Stomach (tissue), 19 donors: ENCODE results near the gene PIP. TPM values are rescaled to one million over a fixed set of nuclear protein-coding genes. Genes with fewer than 3 reads are reported as not detected.
"Not testable (repeated sequence)": the region's sequence is repeated elsewhere in the genome, so short reads cannot be mapped to it uniquely, and the experiment has no call there.

Experiments used
- DNase-seq, 2 donors: peaks; one replicate each; pipeline versions ENCODE4 v3.0.0 to v3.0.0-alpha.2; 2013 to 2019
- H3K27ac ChIP-seq, 5 donors: fragments of 200-600 bp in 4 of 5; sonication (generic) in 4 of 5; one replicate each; pipeline ENCODE4 v1.5.1; 2013 to 2019; ENCODE audit warnings: mild to moderate bottlenecking in 1 of 5, moderate library complexity in 1 of 5
- H3K27me3 ChIP-seq, 3 donors: fragments of 200-600 bp; sonication (generic); one replicate each; pipeline ENCODE4 v1.5.1; 2017 to 2019; ENCODE audit warnings: mixed run types in 1 of 3
- H3K36me3 ChIP-seq, 4 donors: fragments of 200-600 bp; sonication (generic); 1 replicate in 3 of 4; 2 replicates in 1 of 4; pipeline ENCODE4 v1.5.1; 2016 to 2019
- H3K4me1 ChIP-seq, 4 donors: fragments of 200-600 bp; sonication (generic); one replicate each; pipeline ENCODE4 v1.5.1; 2016 to 2019
- H3K4me3 ChIP-seq, 4 donors: fragments of 200-600 bp; sonication (generic) in 3 of 4; one replicate each; pipeline ENCODE4 v1.5.1; 2016 to 2019; ENCODE audit warnings: mild to moderate bottlenecking in 1 of 4
- H3K9me3 ChIP-seq, 4 donors: fragments of 200-600 bp; sonication (generic); one replicate each; pipeline ENCODE4 v1.5.1; 2016 to 2019
- EP300 ChIP-seq: sonication (generic); formaldehyde crosslinking; IDR thresholded peaks from one replicate; pipeline ENCODE4 v1.6.1; 2017; ENCODE audit warnings: antibody characterized with exemption
- POLR2A ChIP-seq, 4 donors: fragments of 450-650 bp; IDR thresholded peaks; one replicate each; pipeline ENCODE4 v1.6.1; 2016; ENCODE audit warnings: antibody characterized with exemption in 4 of 4, control low read depth in 2 of 4, mild to moderate bottlenecking in 1 of 4, moderate library complexity in 1 of 4
- POLR2AphosphoS5 ChIP-seq, 3 donors: sonication (generic); formaldehyde crosslinking; IDR thresholded peaks; one replicate each; pipeline ENCODE4 v1.6.1; 2016; ENCODE audit warnings: antibody characterized with exemption in 3 of 3
- WGBS, 5 donors: extraction: QIAGEN DNeasy Blood & Tissue Kit in 3 of 5; methylation state at CpG; one replicate each; pipeline versions ENCODE4 v1.1.5 to v1.1.7; 2013 to 2018; 5-methylcytosine and 5-hydroxymethylcytosine counted together
- intact Hi-C: fragments of 100-400 bp; cut with DNase I; formaldehyde crosslinking; loops from one replicate; pipeline ENCODE4 v1.15.1; 2023; ENCODE audit warnings: low total_unique reads
- long read RNA-seq, 10 donors: transcript quantifications; one replicate each; lab custom pipeline, GENCODE V29; 2026
- polyA plus RNA-seq, 3 donors: library from polyadenylated mRNA; stranded (reverse); fragments of 200-250 nt; gene quantifications; one replicate each; pipeline ENCODE4 v1.2.3, GENCODE V29; 2013
- total RNA-seq, 5 donors: library from RNA; depleted of rRNA; stranded (reverse); fragments of >200 nt; gene quantifications; one replicate each; pipeline versions ENCODE4 v1.1.0 to v1.2.3, GENCODE V29; 2014 to 2016
- TF ChIP-seq, protein P1 (sequence below), 7 experiments: fragments of 450-650 bp in 4 of 7; fragments of 200-600 bp in 3 of 7; sonication (generic) in 3 of 7; IDR thresholded peaks; one replicate each; pipeline ENCODE4 v1.5.1; 2016 to 2019; ENCODE audit warnings: antibody characterized with exemption in 7 of 7, control low read depth in 2 of 7, mild to moderate bottlenecking in 1 of 7
- donor health status: healthy with polysubstance abuse.
- donor health status: Bipolar disorder and iron deficiency.
- donor health status: healthy.

PIP gene, protein sequence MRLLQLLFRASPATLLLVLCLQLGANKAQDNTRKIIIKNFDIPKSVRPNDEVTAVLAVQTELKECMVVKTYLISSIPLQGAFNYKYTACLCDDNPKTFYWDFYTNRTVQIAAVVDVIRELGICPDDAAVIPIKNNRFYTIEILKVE
- total RNA-seq (not detected), polyA plus RNA-seq (under 1 TPM in 1 of 3 donors, not detected in 2; 0.45 TPM)
- long read RNA-seq, donor 1: 0 reads
- long read RNA-seq, donor 2: 0 reads
- long read RNA-seq, donor 3: 0 reads
- long read RNA-seq, donor 4: 0 reads
- long read RNA-seq, donor 5: 0 reads
- long read RNA-seq, donor 6: 0 reads
- long read RNA-seq, donor 7: 0 reads
- long read RNA-seq, donor 8: 0 reads
- long read RNA-seq, donor 9: 0 reads
- long read RNA-seq, donor 10: 0 reads

DNA sequence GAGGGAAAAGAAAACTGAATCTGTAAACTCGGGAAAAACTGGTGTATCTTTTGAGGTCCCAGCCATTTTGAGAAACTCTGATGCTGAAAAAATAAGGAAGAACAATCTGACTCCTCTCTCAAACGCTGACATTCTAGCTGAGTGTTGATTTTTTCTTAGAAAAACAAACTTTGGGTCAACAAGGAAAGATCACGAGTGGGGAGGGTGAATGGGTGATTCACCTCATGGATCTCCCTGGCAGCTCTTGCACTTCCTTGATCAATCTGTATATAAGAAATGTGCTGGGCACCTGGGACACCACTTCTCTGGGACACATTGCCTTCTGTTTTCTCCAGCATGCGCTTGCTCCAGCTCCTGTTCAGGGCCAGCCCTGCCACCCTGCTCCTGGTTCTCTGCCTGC, at the start of gene PIP:
Gene PIP (plus strand): TSS at position 297 of the 400 bp plus-strand sequence. CDS start 40 bp downstream, at position 337.
- 42 to 53% (median 44%) methylated on average over 4 of the region's 4 CpGs for WGBS, 5 donors
- no peak for DNase-seq
- H3K9me3 ChIP-seq: no peaks in the 10 kb centered on the region
- no peak within 1 kb of the TSS for H3K4me3 ChIP-seq
- intact Hi-C loops: no loop called here
- TF ChIP-seq, protein P1, sequence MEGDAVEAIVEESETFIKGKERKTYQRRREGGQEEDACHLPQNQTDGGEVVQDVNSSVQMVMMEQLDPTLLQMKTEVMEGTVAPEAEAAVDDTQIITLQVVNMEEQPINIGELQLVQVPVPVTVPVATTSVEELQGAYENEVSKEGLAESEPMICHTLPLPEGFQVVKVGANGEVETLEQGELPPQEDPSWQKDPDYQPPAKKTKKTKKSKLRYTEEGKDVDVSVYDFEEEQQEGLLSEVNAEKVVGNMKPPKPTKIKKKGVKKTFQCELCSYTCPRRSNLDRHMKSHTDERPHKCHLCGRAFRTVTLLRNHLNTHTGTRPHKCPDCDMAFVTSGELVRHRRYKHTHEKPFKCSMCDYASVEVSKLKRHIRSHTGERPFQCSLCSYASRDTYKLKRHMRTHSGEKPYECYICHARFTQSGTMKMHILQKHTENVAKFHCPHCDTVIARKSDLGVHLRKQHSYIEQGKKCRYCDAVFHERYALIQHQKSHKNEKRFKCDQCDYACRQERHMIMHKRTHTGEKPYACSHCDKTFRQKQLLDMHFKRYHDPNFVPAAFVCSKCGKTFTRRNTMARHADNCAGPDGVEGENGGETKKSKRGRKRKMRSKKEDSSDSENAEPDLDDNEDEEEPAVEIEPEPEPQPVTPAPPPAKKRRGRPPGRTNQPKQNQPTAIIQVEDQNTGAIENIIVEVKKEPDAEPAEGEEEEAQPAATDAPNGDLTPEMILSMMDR (IDR thresholded peaks at IDR 0.05): no peak
- no peak for TF ChIP-seq POLR2A (IDR thresholded peaks at IDR 0.05)
- H3K36me3 ChIP-seq: no peaks in the 10 kb centered on the region
- H3K27ac ChIP-seq: no peak within 1 kb of the TSS
- no peaks in the 10 kb centered on the region for H3K27me3 ChIP-seq
- no peaks in the 10 kb centered on the region for H3K4me1 ChIP-seq

DNA sequence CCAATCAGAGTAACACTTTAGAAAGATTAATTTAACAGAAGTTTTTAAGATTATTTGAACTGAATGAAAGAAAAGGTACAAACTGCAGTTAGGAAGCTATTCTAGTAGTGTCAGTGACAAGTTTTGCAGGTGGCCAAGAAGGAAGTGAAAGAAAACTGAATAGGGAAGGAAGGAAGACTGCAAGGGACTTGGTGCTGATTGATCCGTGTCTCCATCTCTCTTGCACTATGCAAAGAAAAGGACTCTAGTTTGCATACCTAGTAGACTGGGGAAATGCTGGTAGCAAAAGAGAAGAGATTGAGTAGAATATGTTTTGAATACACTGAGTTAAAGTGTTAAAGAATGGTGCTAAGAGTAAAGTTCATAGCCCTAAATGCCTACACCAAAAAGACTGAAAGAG, 46.8 kb upstream of the PIP start:
- intact Hi-C loops: no loop called here
- Histone ChIP-seq H3K27ac (no peak overlapping the region), H3K4me1 (no peaks in the 10 kb centered on the region), H3K4me3 (no peak overlapping the region), H3K9me3 (peaks cover 5 to 12% (median 10%) of the 10 kb centered on the region in 4 donors), H3K27me3 (no peaks in the 10 kb centered on the region), H3K36me3 (no peaks in the 10 kb centered on the region)
- DNase-seq: no peak
- TF ChIP-seq, protein P1 (IDR thresholded peaks at IDR 0.05): no peak
- TF ChIP-seq POLR2AphosphoS5 (IDR thresholded peaks at IDR 0.05): no peak
- TF ChIP-seq EP300: no peak
- TF ChIP-seq POLR2A (IDR thresholded peaks at IDR 0.05): no peak
- WGBS, 5 donors: 69 to 78% (median 70%) methylated on average over 1 of the region's 1 CpG

DNA sequence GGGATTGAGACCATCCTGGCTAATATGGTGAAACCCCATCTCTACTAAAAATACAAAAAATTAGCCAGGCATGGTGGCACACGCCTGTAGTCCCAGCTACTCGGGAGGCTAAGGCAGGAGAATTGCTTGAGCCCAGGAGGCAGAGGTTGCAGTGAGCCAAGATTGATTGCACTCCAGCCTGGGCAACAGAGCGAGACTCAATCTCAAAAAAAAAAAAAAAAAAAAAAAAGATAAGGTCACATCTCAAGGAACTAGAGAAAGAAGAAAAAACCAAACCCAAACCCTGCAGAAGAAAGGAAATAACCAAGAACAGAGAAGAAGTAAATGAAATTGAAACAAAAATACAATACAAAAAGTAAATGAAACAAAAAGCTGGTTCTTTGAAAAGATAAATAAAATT, 46.3 kb upstream of the PIP start:
- H3K4me1 ChIP-seq, H3K4me3 ChIP-seq, H3K36me3 ChIP-seq, DNase-seq, H3K27me3 ChIP-seq, intact Hi-C loops, H3K27ac ChIP-seq: not testable (repeated sequence)
- H3K9me3 ChIP-seq: peaks cover 5 to 12% (median 10%) of the 10 kb centered on the region in 4 donors
- WGBS, 5 donors: 76 to 94% (median 88%) methylated on average over 3 of the region's 3 CpGs

DNA sequence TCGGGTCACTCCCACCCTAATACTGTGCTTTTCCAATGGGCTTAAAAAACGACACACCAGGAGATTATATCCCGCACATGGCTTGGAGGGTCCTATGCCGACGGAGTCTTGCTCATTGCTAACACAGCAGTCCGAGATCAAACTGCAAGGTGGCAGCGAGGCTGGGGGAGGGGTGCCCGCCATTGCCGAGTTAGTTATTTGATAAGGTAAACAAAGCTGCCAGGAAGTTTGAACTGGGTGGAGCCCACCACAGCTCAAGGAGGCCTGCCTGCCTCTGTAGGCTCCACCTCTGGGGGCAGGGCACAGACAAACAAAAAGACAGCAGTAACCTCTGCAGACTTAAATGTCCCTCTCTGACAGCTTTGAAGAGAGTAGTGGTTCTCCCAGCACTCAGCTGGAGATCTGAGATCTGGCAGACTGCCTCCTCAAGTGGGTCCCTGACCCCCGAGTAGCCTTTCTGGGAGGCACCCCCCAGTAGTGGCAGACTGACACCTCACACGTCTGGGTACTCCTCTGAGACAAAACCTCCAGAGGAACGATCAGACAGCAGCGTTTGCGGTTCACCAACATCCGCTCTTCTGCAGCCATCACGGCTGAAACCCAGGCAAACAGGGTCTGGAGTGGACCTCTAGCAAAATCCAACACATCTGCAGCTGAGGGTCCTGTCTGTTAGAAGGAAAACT, 43.2 kb upstream of the PIP start:
- H3K9me3 ChIP-seq: peaks cover 5 to 12% (median 10%) of the 10 kb centered on the region in 4 donors
- H3K4me3 ChIP-seq, DNase-seq, intact Hi-C loops, H3K4me1 ChIP-seq, H3K36me3 ChIP-seq, H3K27ac ChIP-seq, H3K27me3 ChIP-seq: not testable (repeated sequence)
- 81 to 88% (median 87%) methylated on average over 16 of the region's 16 CpGs for WGBS, 5 donors

DNA sequence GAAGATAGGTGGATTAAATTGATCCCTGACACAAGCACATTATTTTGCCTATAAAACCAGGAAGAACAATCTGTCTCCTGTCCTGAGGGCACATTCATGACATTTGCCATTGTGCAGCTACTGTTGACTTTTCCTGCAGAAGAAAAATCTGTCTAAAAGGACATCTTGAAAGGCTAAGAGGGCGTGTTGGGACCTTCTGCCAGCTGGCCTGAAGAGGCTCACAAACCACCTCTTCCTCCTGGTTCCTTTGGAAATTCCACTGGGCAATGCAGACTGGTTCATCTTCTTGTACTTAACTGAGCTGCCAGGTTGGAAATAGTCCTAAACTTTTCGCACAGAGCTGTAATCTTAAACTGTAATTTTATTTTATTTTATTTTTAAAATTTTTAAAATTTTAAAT, 35.7 kb upstream of the PIP start:
- Histone ChIP-seq H3K36me3 (no peaks in the 10 kb centered on the region), H3K4me1 (no peaks in the 10 kb centered on the region), H3K27me3 (no peaks in the 10 kb centered on the region), H3K9me3 (peaks cover 0 to 37% (median 18%) of the 10 kb centered on the region in 4 donors), H3K27ac (no peak overlapping the region), H3K4me3 (no peak overlapping the region)
- DNase-seq: no peak
- intact Hi-C loops: no loop called here
- 63 to 77% (median 71%) methylated on average over 2 of the region's 2 CpGs for WGBS, 5 donors
- TF ChIP-seq, protein P1 (IDR thresholded peaks at IDR 0.05): no peak
- TF ChIP-seq POLR2A (IDR thresholded peaks at IDR 0.05) (no peak), POLR2AphosphoS5 (IDR thresholded peaks at IDR 0.05) (no peak), EP300 (no peak)

DNA sequence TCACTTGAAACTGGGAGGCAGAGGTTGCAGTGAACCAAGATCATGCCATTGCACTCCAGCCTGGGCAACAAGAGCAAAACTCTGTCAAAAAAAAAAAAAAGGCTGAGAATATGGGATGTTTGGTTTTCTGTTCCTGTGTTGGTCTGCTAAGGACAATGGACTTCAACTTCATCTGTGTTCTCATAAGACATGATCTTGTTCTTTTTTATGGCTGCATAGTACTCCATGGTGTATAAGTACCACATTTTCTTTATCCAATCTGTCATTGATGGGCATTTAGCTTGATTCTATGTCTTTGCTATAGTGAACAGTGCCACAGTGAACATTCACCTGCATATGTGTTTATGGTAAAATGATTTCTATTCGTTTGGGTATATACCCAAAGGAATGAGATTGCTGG, 32.3 kb upstream of the PIP start:
- H3K4me3 ChIP-seq, H3K27me3 ChIP-seq, H3K4me1 ChIP-seq, DNase-seq, intact Hi-C loops, H3K36me3 ChIP-seq, H3K27ac ChIP-seq: not testable (repeated sequence)
- H3K9me3 ChIP-seq: peaks cover 0 to 43% (median 18%) of the 10 kb centered on the region in 4 donors
- 79 to 94% (median 85%) methylated on average over 1 of the region's 1 CpG for WGBS, 5 donors
